CD4-positive, alpha-beta T cell (primary cell): Measurements from ENCODE around the gene HPCAL1. TPM values are rescaled to one million over a fixed set of nuclear protein-coding genes. Genes with fewer than 3 reads are reported as not detected.

Experiments
- ATAC-seq: fragments of 200-7000 bp; cut with Tn5 transposase; one replicate; pipeline ENCODE4 v1.10.0; 2022; ENCODE audit warnings: mild to moderate bottlenecking; ENCODE audit not compliant: poor library complexity
- CTCF ChIA-PET: fragments of 350-600 bp; sonication (Branson Sonifier 250); formaldehyde crosslinking; loops from one replicate; lab custom pipeline; 2021; ENCODE audit warnings: antibody characterized with exemption, inconsistent platforms; lab: Charles Lee
- POLR2A ChIA-PET: fragments of 350-600 bp; sonication (Branson Sonifier 250); formaldehyde crosslinking; loops from one replicate; lab custom pipeline; 2021; ENCODE audit warnings: antibody characterized with exemption, inconsistent platforms; lab: Charles Lee
- DNase-seq, 14 experiments: peaks; one replicate each; pipeline ENCODE4 v3.0.0-alpha.2; 2013 to 2020; ENCODE audit warnings: mixed read lengths in 2 of 14
- H3K27ac ChIP-seq, 2 donors: one replicate each; pipeline versions ENCODE4 v1.5.1 to v1.7.0; 2013; ENCODE audit warnings: low read length in 2 of 2, low read depth in 1 of 2, mild to moderate bottlenecking in 1 of 2
- H3K27me3 ChIP-seq, 2 experiments: 1 replicate in 1 of 2; 2 replicates in 1 of 2; pipeline versions ENCODE4 v1.6.1 to v1.7.0; 2013; ENCODE audit warnings: low read length in 2 of 2, control low read depth in 1 of 2, mild to moderate bottlenecking in 1 of 2, moderate library complexity in 1 of 2; ENCODE audit not compliant: insufficient read depth in 2 of 2, control insufficient read depth in 1 of 2
- H3K36me3 ChIP-seq: one replicate; pipeline ENCODE4 v1.6.1; 2013; ENCODE audit warnings: low read length, control low read depth; ENCODE audit not compliant: insufficient read depth
- H3K4me1 ChIP-seq: one replicate; pipeline ENCODE4 v1.6.1; 2013; ENCODE audit warnings: low read length, control low read depth; ENCODE audit not compliant: insufficient read depth
- H3K4me3 ChIP-seq: one replicate; pipeline ENCODE4 v1.5.1; 2013; ENCODE audit warnings: mild to moderate bottlenecking, low read length, moderate library complexity
- H3K9me3 ChIP-seq, 2 experiments: 1 replicate in 1 of 2; 2 replicates in 1 of 2; pipeline versions ENCODE4 v1.6.1 to v1.7.0; 2013; ENCODE audit warnings: low read length in 2 of 2, mild to moderate bottlenecking in 2 of 2, control low read depth in 1 of 2, moderate library complexity in 1 of 2; ENCODE audit not compliant: control insufficient read depth in 1 of 2, insufficient read depth in 1 of 2
- H3K27ac Mint-ChIP-seq: one replicate; pipeline ENCODE4 v1.8.0; 2020; ENCODE audit warnings: mixed read lengths
- H3K27me3 Mint-ChIP-seq: one replicate; pipeline ENCODE4 v1.8.0; 2021; ENCODE audit warnings: mixed read lengths
- H3K36me3 Mint-ChIP-seq: one replicate; pipeline ENCODE4 v1.8.0; 2021; ENCODE audit warnings: low read depth, mixed read lengths
- H3K4me1 Mint-ChIP-seq: one replicate; pipeline ENCODE4 v1.8.0; 2021; ENCODE audit warnings: low read depth, mixed read lengths
- H3K4me3 Mint-ChIP-seq: one replicate; pipeline ENCODE4 v1.8.0; 2020; ENCODE audit warnings: mild to moderate bottlenecking, mixed read lengths
- H3K9me3 Mint-ChIP-seq: one replicate; pipeline ENCODE4 v1.8.0; 2020; ENCODE audit warnings: mixed read lengths
- intact Hi-C, 2 experiments: fragments of 100-400 bp; cut with DNase I in 1 of 2; cut with micrococcal nuclease in 1 of 2; formaldehyde crosslinking; loops; one replicate each; pipeline versions ENCODE4 v1.15.1 to v1.9.0; 2023 to 2025; cut with DNase I, micrococcal nuclease
- total RNA-seq, 174 experiments: library from RNA in 2 of 174; stranded (reverse) in 2 of 174; gene quantifications; one replicate each; pipeline ENCODE4 v1.2.3 and lab custom pipeline; 2021 to 2026
- TF ChIP-seq, protein P1 (sequence below): fragments of 200-600 bp; IDR thresholded peaks from one replicate; pipeline ENCODE4 v1.8.0; 2022; ENCODE audit warnings: antibody characterized with exemption, mild to moderate bottlenecking

Gene HPCAL1
- total RNA-seq, 2 experiments from 2014 or later: 24.9 to 27.9 TPM

DNA sequence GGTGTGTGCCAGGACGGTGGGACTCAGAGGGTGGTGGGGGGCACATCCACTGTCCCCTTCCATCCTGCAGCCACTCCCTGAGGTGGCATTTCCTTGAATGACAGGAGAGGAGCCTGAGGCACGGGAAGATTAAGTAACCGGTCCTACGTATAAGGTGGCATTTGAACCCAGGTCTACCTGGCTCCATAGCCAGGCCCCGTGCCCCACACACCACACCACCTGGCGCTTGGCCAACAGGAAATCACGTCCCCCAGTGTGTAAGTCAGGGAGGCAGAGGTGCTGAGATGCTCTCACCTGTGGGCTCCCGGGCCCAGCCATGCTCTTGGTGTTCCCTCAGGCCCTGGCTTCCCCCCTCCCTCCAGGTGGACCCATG, 53.7 kb downstream of the HPCAL1 start:
- Histone ChIP-seq H3K9me3 (no peaks in the 10 kb centered on the region), H3K27ac (peak overlapping the region in 1 of 2 donors; percentile 11), H3K4me1 (peaks cover 23% of the 10 kb centered on the region), H3K4me3 (no peak overlapping the region), H3K36me3 (peaks cover 27% of the 10 kb centered on the region), H3K27me3 (no peaks in the 10 kb centered on the region)
- POLR2A ChIA-PET: no interaction called here
- Mint-ChIP-seq H3K9me3 (no peaks in the 10 kb centered on the region), H3K36me3 (peaks cover 48% of the 10 kb centered on the region), H3K27me3 (no peaks in the 10 kb centered on the region), H3K27ac (peak overlapping the region; percentile 16), H3K4me3 (no peak overlapping the region), H3K4me1 (peaks cover 61% of the 10 kb centered on the region)
- DNase-seq (peak in 2 of 14 experiments; percentile 16 to 43), ATAC-seq (no peak)
- TF ChIP-seq, protein P1, sequence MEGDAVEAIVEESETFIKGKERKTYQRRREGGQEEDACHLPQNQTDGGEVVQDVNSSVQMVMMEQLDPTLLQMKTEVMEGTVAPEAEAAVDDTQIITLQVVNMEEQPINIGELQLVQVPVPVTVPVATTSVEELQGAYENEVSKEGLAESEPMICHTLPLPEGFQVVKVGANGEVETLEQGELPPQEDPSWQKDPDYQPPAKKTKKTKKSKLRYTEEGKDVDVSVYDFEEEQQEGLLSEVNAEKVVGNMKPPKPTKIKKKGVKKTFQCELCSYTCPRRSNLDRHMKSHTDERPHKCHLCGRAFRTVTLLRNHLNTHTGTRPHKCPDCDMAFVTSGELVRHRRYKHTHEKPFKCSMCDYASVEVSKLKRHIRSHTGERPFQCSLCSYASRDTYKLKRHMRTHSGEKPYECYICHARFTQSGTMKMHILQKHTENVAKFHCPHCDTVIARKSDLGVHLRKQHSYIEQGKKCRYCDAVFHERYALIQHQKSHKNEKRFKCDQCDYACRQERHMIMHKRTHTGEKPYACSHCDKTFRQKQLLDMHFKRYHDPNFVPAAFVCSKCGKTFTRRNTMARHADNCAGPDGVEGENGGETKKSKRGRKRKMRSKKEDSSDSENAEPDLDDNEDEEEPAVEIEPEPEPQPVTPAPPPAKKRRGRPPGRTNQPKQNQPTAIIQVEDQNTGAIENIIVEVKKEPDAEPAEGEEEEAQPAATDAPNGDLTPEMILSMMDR: no peak
- intact Hi-C loops: no loop called here
- CTCF ChIA-PET: interaction anchor here (0.6 kb wide), 1 partner anchor 47 kb away, joined by 3 read pairs; no protein-coding TSS in a partner anchor

DNA sequence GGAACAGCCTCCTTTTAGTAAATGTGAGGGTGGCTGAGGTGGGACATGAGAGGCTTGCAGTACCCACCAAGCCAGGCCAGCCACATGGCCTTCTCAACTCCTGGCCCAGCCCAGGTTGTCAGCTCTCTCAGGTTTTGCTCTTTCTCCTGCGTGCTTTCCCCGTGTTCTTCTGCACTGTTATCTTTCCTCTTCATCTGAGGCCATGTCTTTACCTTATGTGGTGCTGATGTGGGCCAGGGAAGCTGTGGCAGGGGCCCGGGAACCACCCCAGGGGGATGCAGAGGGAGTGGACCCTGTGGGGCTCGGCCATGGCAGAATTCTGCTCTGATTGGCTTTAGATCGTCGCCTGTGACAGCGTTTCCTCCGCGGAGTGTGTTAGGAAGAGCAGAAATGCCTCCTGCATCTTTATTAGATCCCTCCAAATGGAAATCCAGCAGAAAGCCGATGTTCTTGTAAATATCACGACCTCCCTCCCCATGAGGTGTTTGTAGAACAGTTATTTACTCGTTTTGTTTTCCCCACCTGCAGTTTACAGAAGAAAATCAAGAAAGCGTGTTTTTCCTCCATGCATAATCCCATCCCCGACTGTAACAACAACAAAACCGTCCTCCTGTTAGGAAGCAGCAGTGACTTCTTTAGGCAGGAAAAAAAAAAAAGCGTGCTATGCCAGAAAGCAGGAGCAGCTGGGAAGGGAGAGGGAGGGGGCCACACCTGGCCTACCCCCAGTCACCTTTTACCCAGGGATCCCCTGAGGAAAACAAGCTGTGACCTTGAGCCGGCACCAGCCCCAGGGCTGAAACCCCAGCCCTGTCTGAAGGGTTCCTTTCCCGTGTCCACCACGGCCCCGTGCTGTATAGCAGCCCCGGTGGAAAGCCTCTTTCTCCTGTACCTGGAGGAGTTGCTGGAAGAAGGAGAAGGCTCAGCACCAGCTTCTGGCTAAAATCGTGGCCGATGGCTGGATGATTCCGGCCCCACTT, 54.8 kb downstream of the HPCAL1 start:
- H3K4me1 Mint-ChIP-seq: peaks cover 60% of the 10 kb centered on the region
- Histone ChIP-seq H3K36me3 (peaks cover 27% of the 10 kb centered on the region), H3K9me3 (no peaks in the 10 kb centered on the region), H3K27me3 (no peaks in the 10 kb centered on the region), H3K4me3 (no peak overlapping the region), H3K4me1 (peaks cover 29% of the 10 kb centered on the region), H3K27ac (no peak overlapping the region)
- no peak for ATAC-seq
- intact Hi-C loops: no loop called here
- H3K4me3 Mint-ChIP-seq: no peak overlapping the region
- TF ChIP-seq, protein P1: no peak
- no peak for DNase-seq
- ChIA-PET CTCF (interaction anchor here (0.6 kb wide), 1 partner anchor 48 kb away, joined by 3 read pairs; no protein-coding TSS in a partner anchor), POLR2A (no interaction called here)
- H3K27ac Mint-ChIP-seq: peak overlapping the region; percentile 56
- no peaks in the 10 kb centered on the region for H3K9me3 Mint-ChIP-seq
- H3K36me3 Mint-ChIP-seq: peaks cover 48% of the 10 kb centered on the region
- H3K27me3 Mint-ChIP-seq: no peaks in the 10 kb centered on the region

DNA sequence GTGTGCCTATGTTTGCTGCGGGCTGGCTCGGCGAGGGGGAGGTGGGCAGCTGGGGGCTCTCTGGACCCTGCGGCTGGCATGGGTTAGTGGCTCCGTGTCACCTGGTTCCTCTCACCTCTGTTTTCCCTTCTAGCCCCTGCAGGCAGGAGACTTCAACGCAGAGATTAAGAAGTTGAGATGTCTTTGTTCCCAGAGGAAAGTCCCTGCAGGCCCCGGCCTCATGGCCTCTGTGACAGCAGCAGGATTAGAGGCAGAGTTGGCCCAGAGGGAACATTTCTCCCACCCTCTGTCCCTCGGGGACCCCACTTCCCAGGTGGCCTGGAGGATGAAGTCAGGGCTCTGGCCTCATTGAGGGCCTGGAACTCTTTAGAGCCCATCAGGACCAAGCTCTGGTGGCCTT, 56.5 kb downstream of the HPCAL1 start:
- TF ChIP-seq, protein P1: no peak
- Mint-ChIP-seq H3K27me3 (no peaks in the 10 kb centered on the region), H3K4me1 (peaks cover 53% of the 10 kb centered on the region), H3K27ac (peak overlapping the region; percentile 17), H3K4me3 (no peak overlapping the region), H3K9me3 (no peaks in the 10 kb centered on the region), H3K36me3 (peaks cover 42% of the 10 kb centered on the region)
- ATAC-seq (no peak), DNase-seq (no peak)
- CTCF ChIA-PET: no interaction called here
- POLR2A ChIA-PET: interaction anchor here (1.0 kb wide), 1 partner anchor 30 kb away, joined by 3 read pairs; no protein-coding TSS in a partner anchor
- H3K27me3 ChIP-seq: no peaks in the 10 kb centered on the region
- no peak overlapping the region for H3K27ac ChIP-seq
- intact Hi-C loops: no loop called here
- H3K9me3 ChIP-seq: no peaks in the 10 kb centered on the region
- H3K4me3 ChIP-seq: no peak overlapping the region
- H3K4me1 ChIP-seq: peaks cover 44% of the 10 kb centered on the region
- H3K36me3 ChIP-seq: peaks cover 22% of the 10 kb centered on the region
